GM19193 (cell line): ENCODE results near the gene CCNH.

Source experiments
- POLR2A ChIP-seq: IDR thresholded peaks from 4 replicates; pipeline ENCODE4 v1.6.1; 2011; ENCODE audit not compliant: insufficient read depth, insufficient read length; ENCODE audit errors: extremely low read depth

Gene CCNH

GRCh38 chr5:87410931-87411330 lies 1.8 kb downstream of the CCNH start:
- no peak for TF ChIP-seq POLR2A

- TF ChIP-seq POLR2A, result no peak
Measured at GRCh38 chr5:87408204-87408603, 4.5 kb downstream of the CCNH start.

GRCh38 chr5:87405472-87406155 lies 7.1 kb downstream of the CCNH start:
- no peak for TF ChIP-seq POLR2A

GRCh38 chr5:87404359-87404758 lies 8.4 kb downstream of the CCNH start:
- TF ChIP-seq POLR2A, result no peak

- TF ChIP-seq POLR2A, result no peak
Measured at GRCh38 chr5:87403899-87404298, 8.8 kb downstream of the CCNH start.

- no peak for TF ChIP-seq POLR2A
Measured at GRCh38 chr5:87403409-87403808, 9.3 kb downstream of the CCNH start.

GRCh38 chr5:87401626-87402025 lies 11.1 kb downstream of the CCNH start:
- TF ChIP-seq POLR2A, result no peak

- no peak for TF ChIP-seq POLR2A
Measured at GRCh38 chr5:87400305-87400899, 12.3 kb downstream of the CCNH start.

GRCh38 chr5:87399720-87400119 lies 13.0 kb downstream of the CCNH start:
- TF ChIP-seq POLR2A, result no peak

GRCh38 chr5:87398981-87399614 lies 13.6 kb downstream of the CCNH start:
- TF ChIP-seq POLR2A, result no peak

- TF ChIP-seq POLR2A, result no peak
Measured at GRCh38 chr5:87394411-87395165, 18.1 kb downstream of the CCNH start.

- no peak for TF ChIP-seq POLR2A
Measured at GRCh38 chr5:87393331-87393730, 19.4 kb downstream of the CCNH start.

GRCh38 chr5:87392801-87393200 lies 19.9 kb downstream of the CCNH start:
- no peak for TF ChIP-seq POLR2A

GRCh38 chr5:87392170-87392569 lies 20.6 kb downstream of the CCNH start:
- TF ChIP-seq POLR2A, result no peak

- no peak for TF ChIP-seq POLR2A
Measured at GRCh38 chr5:87390576-87391199, 22.0 kb downstream of the CCNH start.

- TF ChIP-seq POLR2A, result no peak
Measured at GRCh38 chr5:87390075-87390474, 22.7 kb downstream of the CCNH start.
